Esophagus squamous epithelium (tissue), 4 donors: ENCODE data around the gene TMEM271.

Experiments used
- CTCF ChIP-seq, 6 experiments: fragments of 450-650 bp in 4 of 6; fragments of 200-600 bp in 2 of 6; sonication (generic) in 2 of 6; IDR thresholded peaks; one replicate each; pipeline ENCODE4 v1.5.1; 2016 to 2019; ENCODE audit warnings: antibody characterized with exemption in 6 of 6, mild to moderate bottlenecking in 4 of 6, moderate library complexity in 4 of 6
- POLR2A ChIP-seq, 4 donors: fragments of 450-650 bp; IDR thresholded peaks; one replicate each; pipeline ENCODE4 v1.6.1; 2017; ENCODE audit warnings: antibody characterized with exemption in 4 of 4, mild to moderate bottlenecking in 4 of 4, moderate library complexity in 3 of 4

- TF ChIP-seq CTCF (IDR thresholded peaks at IDR 0.05) (no peak), POLR2A (IDR thresholded peaks at IDR 0.05) (no peak)
Measured at GRCh38 chr4:616911-617643, 41.0 kb upstream of the TMEM271 start.
